Naive thymus-derived CD4-positive, alpha-beta T cell (primary cell): ENCODE results near the gene AQP1. TPM values are rescaled to one million over a fixed set of nuclear protein-coding genes. Genes with fewer than 3 reads are reported as not detected.

Experiments
- ATAC-seq: fragments of 150-1000 bp; cut with Tn5 transposase; 2 replicates; pipeline ENCODE4 v1.10.0; 2021; ENCODE audit warnings: mild to moderate bottlenecking, moderate library complexity
- CTCF ChIA-PET: fragments of 350-600 bp; sonication (Branson Sonifier 250); formaldehyde crosslinking; loops from one replicate; lab custom pipeline; 2021; ENCODE audit warnings: antibody characterized with exemption; lab: Charles Lee
- POLR2A ChIA-PET: fragments of 350-600 bp; sonication (Branson Sonifier 250); formaldehyde crosslinking; loops from one replicate; lab custom pipeline; 2021; ENCODE audit warnings: antibody characterized with exemption, inconsistent platforms; lab: Charles Lee
- DNase-seq, 9 donors: peaks; one replicate each; pipeline versions ENCODE4 v3.0.0 to v3.0.0-alpha.2; 2020 to 2022; ENCODE audit warnings: mixed read lengths in 1 of 9
- H3K27ac ChIP-seq: one replicate; pipeline ENCODE4 v1.7.0; 2013; ENCODE audit warnings: mild to moderate bottlenecking, low read depth, low read length, moderate library complexity
- H3K27me3 ChIP-seq, 2 donors: one replicate each; pipeline ENCODE4 v1.7.0; 2013; ENCODE audit warnings: low read length in 2 of 2, mild to moderate bottlenecking in 2 of 2, moderate library complexity in 2 of 2; ENCODE audit not compliant: control insufficient read depth in 2 of 2, insufficient read depth in 2 of 2
- H3K36me3 ChIP-seq, 3 experiments: 1 replicate in 2 of 3; 2 replicates in 1 of 3; pipeline ENCODE4 v1.7.0; 2013; ENCODE audit warnings: low read length in 3 of 3, mild to moderate bottlenecking in 3 of 3, moderate library complexity in 1 of 3; ENCODE audit not compliant: insufficient read depth in 3 of 3, control insufficient read depth in 2 of 3
- H3K4me1 ChIP-seq, 2 donors: one replicate each; pipeline ENCODE4 v1.7.0; 2013; ENCODE audit warnings: low read length in 2 of 2, mild to moderate bottlenecking in 2 of 2, moderate library complexity in 1 of 2; ENCODE audit not compliant: control insufficient read depth in 2 of 2, insufficient read depth in 2 of 2
- H3K4me3 ChIP-seq: 2 replicates; pipeline ENCODE4 v1.7.0; 2013; ENCODE audit warnings: mild to moderate bottlenecking, low read length
- H3K9me3 ChIP-seq, 3 experiments: 1 replicate in 2 of 3; 2 replicates in 1 of 3; pipeline ENCODE4 v1.7.0; 2013; ENCODE audit warnings: low read length in 3 of 3; ENCODE audit not compliant: control insufficient read depth in 2 of 3
- H3K27ac Mint-ChIP-seq, 9 donors: one replicate each; pipeline ENCODE4 v1.8.0; 2020 to 2022; ENCODE audit warnings: mixed read lengths in 9 of 9, mild to moderate bottlenecking in 8 of 9, moderate library complexity in 5 of 9, inconsistent platforms in 2 of 9
- H3K27me3 Mint-ChIP-seq, 5 donors: one replicate each; pipeline ENCODE4 v1.8.0; 2021 to 2022; ENCODE audit warnings: mixed read lengths in 5 of 5, mild to moderate bottlenecking in 1 of 5
- H3K36me3 Mint-ChIP-seq, 5 donors: one replicate each; pipeline ENCODE4 v1.8.0; 2020 to 2022; ENCODE audit warnings: mixed read lengths in 5 of 5, mild to moderate bottlenecking in 3 of 5, inconsistent platforms in 1 of 5
- H3K4me1 Mint-ChIP-seq, 7 donors: one replicate each; pipeline ENCODE4 v1.8.0; 2020 to 2022; ENCODE audit warnings: mixed read lengths in 7 of 7, mild to moderate bottlenecking in 3 of 7, inconsistent platforms in 1 of 7
- H3K4me3 Mint-ChIP-seq, 10 donors: one replicate each; pipeline ENCODE4 v1.8.0; 2020 to 2022; ENCODE audit warnings: mild to moderate bottlenecking in 10 of 10, mixed read lengths in 10 of 10, moderate library complexity in 6 of 10, inconsistent platforms in 2 of 10
- H3K9me3 Mint-ChIP-seq, 11 donors: one replicate each; pipeline ENCODE4 v1.8.0; 2020 to 2022; ENCODE audit warnings: mixed read lengths in 11 of 11, mild to moderate bottlenecking in 4 of 11, inconsistent platforms in 1 of 11, moderate library complexity in 1 of 11
- intact Hi-C, 2 donors: fragments of 100-400 bp; cut with micrococcal nuclease; formaldehyde crosslinking; loops; one replicate each; pipeline ENCODE4 v1.15.1; 2023
- polyA plus RNA-seq, 2 donors: library from polyadenylated mRNA; unstranded; fragments of 300-500 nt; fragmentation: Illumina TruSeq; gene quantifications; one replicate each; pipeline ENCODE4 v1.2.3, GENCODE V29; 2021
- total RNA-seq, 6 experiments: library from RNA in 5 of 6; stranded (reverse) in 5 of 6; gene quantifications; 1 replicate in 5 of 6; 2 replicates in 1 of 6; pipeline ENCODE4 v1.2.3 and lab custom pipeline; 2021 to 2026

AQP1 gene
- total and polyA plus RNA-seq, 7 experiments from 2014 or later, result 0.12 to 0.37 (median 0.16) TPM; not detected in 3

DNA sequence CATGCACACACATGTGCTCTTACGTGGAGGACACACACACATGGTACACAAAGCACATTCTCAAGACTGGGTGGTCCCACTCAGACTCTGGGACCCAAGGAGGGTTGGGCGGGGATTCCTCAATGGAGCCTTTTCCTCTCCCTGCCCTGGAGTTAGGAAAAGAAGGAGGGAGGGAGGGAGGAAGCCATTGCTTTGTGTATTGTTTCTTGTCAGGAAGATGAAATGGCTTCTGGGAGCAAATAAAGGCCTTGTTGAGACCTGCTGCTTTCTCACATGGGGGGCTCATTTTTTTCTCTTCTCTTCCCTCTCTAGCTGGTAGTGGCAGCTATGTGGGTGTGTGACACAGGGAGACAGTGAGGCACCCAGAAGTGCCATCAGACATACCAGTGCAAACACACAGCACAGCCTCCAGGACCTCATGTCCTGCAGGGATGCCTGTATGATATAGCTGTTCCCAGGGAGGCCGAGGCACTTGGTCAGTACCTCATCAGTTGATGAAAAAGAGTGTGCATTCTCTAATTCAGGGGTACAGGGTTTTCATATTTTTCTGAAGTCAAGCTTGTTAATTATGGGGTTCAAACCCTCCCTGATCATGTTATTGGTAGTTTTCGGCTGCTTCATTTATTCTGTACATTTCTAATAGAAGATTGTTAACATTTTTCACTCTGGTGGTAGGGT is 5.7 kb downstream of the AQP1 start:
- Mint-ChIP-seq H3K27me3 (peaks cover 0 to 3% (median 0%) of the 10 kb centered on the region in 5 donors), H3K36me3 (no peaks in the 10 kb centered on the region), H3K9me3 (peaks cover 0 to 1% (median 0%) of the 10 kb centered on the region in 11 donors), H3K4me1 (peaks cover 0 to 3% (median 0%) of the 10 kb centered on the region in 7 donors), H3K4me3 (no peak overlapping the region), H3K27ac (no peak overlapping the region)
- intact Hi-C loops, result no loop called here
- H3K36me3 ChIP-seq, result no peaks in the 10 kb centered on the region
- ChIA-PET POLR2A (no interaction called here), CTCF (no interaction called here)
- no peaks in the 10 kb centered on the region for H3K4me1 ChIP-seq
- H3K4me3 ChIP-seq, result no peak overlapping the region
- ATAC-seq (no peak), DNase-seq (no peak)
- no peaks in the 10 kb centered on the region for H3K27me3 ChIP-seq
- H3K9me3 ChIP-seq, result no peaks in the 10 kb centered on the region
- no peak overlapping the region for H3K27ac ChIP-seq

DNA sequence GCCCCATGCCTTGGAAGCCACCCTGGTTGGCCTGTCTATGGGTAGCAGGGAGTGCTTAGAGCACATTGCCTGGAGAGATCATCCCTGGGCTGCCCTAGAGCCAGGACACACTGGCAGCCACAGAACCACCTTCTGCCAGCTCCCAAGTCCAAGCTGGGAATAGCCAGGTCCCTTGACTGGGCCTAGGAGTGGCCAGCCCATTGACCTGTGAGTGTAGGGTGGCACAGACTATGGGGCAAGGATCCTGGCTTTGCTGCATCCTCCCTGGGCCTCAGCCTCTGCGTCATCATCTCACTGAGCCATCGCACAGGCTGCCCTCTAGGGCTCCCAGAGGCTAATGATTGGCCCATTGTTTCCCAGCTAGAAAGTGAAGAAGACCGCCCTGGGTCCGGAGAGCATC is 7.0 kb downstream of the AQP1 start:
- H3K27me3 ChIP-seq, result no peaks in the 10 kb centered on the region
- DNase-seq, result no peak
- H3K27ac ChIP-seq, result no peak overlapping the region
- POLR2A ChIA-PET, result no interaction called here
- no peaks in the 10 kb centered on the region for H3K36me3 ChIP-seq
- Mint-ChIP-seq H3K36me3 (no peaks in the 10 kb centered on the region), H3K4me3 (no peak overlapping the region), H3K27ac (no peak overlapping the region), H3K4me1 (peaks cover 0 to 2% (median 0%) of the 10 kb centered on the region in 7 donors), H3K27me3 (peaks cover 0 to 3% (median 0%) of the 10 kb centered on the region in 5 donors), H3K9me3 (no peaks in the 10 kb centered on the region)
- CTCF ChIA-PET, result no interaction called here
- no peak overlapping the region for H3K4me3 ChIP-seq
- no peaks in the 10 kb centered on the region for H3K4me1 ChIP-seq
- no peak for ATAC-seq
- H3K9me3 ChIP-seq, result no peaks in the 10 kb centered on the region
- intact Hi-C loops, result no loop called here

DNA sequence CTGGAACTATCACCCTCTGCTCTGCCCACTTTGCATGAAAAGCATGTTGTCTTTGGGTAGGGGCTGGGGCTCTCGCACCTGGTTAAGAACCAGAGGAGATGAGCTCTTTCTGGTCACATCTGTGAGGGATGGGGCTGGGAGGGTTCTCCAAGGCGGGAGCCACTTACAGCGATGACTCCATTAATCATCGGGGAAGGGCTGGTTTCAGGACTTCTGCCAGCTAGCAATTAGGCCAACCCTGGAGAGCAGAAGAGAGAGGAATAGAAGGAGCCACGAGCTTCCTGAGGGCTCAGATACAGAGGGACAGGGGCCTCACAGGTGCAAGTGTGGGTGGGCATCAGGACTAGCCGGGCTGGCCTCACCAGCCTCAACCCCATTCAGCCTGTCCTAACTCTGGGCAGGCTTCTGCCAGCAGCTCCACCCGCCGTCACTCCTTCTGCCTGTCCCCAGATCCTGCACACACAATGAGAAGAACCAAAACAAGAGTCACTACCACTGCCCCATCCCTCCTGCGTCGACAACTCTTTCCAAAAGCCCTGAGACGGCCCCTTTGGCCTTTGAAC is 8.4 kb downstream of the AQP1 start:
- Histone ChIP-seq H3K9me3 (no peaks in the 10 kb centered on the region), H3K27me3 (no peaks in the 10 kb centered on the region), H3K4me3 (no peak overlapping the region), H3K4me1 (no peaks in the 10 kb centered on the region), H3K36me3 (no peaks in the 10 kb centered on the region), H3K27ac (no peak overlapping the region)
- Mint-ChIP-seq H3K27me3 (peaks cover 0 to 3% (median 0%) of the 10 kb centered on the region in 5 donors), H3K4me1 (peaks cover 0 to 2% (median 0%) of the 10 kb centered on the region in 7 donors), H3K9me3 (no peaks in the 10 kb centered on the region), H3K36me3 (no peaks in the 10 kb centered on the region), H3K4me3 (no peak overlapping the region), H3K27ac (no peak overlapping the region)
- DNase-seq (no peak), ATAC-seq (no peak)
- CTCF ChIA-PET, result no interaction called here
- POLR2A ChIA-PET, result no interaction called here
- intact Hi-C loops, result no loop called here

DNA sequence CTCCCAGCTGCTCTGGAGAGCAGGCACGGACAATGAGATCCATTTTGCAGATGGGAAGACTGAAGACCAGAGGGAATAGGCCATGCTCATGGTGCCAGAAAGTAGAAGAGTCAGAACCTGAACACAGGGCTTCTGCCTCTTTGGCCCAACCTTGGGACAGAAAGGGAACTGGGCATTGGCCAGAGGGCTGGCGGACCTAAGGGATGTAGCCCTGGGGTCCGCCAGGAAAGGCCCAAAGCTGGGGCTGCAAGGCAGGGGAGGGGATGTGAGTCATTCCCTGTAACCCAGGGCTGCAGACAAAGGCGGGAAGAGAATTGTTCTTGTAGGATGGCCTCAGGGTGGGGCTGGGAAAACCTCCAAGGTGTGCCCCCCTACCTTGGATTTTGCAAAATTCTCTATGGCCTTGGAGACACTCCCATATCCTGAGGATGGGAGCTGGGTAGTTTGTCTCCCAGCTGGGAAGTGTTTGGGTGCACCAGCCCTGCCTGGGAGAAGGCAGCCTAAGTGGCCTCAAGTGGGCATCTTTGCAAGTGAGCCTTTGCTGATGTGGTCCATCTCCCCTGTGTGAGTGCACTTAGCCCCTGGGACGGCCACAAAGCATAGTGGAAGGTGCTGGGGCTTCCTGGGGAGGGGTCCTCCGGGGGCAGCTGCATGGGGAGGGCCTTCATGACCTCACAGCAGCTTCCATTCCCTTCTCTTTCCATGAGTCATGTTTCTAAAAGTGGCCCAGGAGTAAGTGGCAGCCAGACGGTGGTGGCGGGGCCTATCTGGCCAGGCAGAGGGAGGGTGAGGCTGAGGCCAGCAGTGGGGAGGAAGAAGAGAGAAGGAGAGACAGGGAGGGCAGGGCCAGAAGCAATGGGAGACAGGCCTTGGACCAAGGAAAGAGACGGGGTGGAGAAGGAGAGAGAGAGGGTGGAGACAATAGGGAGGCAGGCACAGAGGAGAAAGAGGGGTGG is 9.2 kb downstream of the AQP1 start:
- intact Hi-C loops, result no loop called here
- Histone ChIP-seq H3K4me3 (no peak overlapping the region), H3K4me1 (no peaks in the 10 kb centered on the region), H3K27ac (no peak overlapping the region), H3K27me3 (no peaks in the 10 kb centered on the region), H3K36me3 (no peaks in the 10 kb centered on the region), H3K9me3 (no peaks in the 10 kb centered on the region)
- no peaks in the 10 kb centered on the region for H3K27me3 Mint-ChIP-seq
- H3K27ac Mint-ChIP-seq, result no peak overlapping the region
- H3K9me3 Mint-ChIP-seq, result no peaks in the 10 kb centered on the region
- no peak for DNase-seq
- no peak overlapping the region for H3K4me3 Mint-ChIP-seq
- ATAC-seq, result no peak
- POLR2A ChIA-PET, result no interaction called here
- H3K36me3 Mint-ChIP-seq, result no peaks in the 10 kb centered on the region
- CTCF ChIA-PET, result no interaction called here
- H3K4me1 Mint-ChIP-seq, result peaks cover 0 to 2% (median 0%) of the 10 kb centered on the region in 7 donors

DNA sequence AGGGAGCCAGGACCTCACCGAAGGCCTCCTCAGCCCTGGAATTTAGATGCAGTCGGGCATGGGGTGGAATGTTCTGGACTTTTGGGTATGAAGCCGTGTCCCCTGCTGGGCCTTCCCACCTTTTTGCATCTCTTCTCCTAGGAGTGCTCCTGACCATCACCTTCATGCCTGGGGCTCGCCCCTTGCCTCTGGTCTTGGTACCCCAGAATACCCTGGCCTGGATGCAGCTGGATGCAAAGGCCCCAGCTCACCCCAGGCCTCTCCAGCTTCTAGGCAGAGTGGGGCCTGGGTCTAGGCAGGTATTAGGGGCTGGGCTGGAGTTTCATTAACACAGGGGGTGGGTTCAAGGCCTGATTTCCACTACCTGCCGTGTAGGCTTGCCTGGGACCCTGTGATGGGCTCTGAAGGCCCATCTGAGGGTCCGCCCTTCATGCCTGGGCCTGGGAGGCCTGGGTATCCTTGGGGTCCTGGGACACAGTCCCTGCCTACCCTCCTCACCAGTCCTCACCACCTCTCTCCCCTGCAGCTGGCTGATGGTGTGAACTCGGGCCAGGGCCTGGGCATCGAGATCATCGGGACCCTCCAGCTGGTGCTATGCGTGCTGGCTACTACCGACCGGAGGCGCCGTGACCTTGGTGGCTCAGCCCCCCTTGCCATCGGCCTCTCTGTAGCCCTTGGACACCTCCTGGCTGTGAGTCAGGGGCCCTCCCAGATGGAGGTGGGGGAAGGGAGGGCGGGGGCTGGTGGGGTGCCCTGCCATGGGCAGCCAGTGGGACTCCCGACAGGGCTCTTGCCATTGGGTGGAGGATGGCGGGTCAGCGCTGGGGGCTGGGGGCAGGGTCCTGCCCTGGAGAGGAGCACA is 10.1 kb downstream of the AQP1 start:
- Histone ChIP-seq H3K9me3 (no peaks in the 10 kb centered on the region), H3K4me1 (no peaks in the 10 kb centered on the region), H3K4me3 (no peak overlapping the region), H3K36me3 (no peaks in the 10 kb centered on the region), H3K27me3 (no peaks in the 10 kb centered on the region), H3K27ac (no peak overlapping the region)
- Mint-ChIP-seq H3K36me3 (no peaks in the 10 kb centered on the region), H3K27me3 (no peaks in the 10 kb centered on the region), H3K9me3 (peaks cover 0 to 3% (median 0%) of the 10 kb centered on the region in 11 donors), H3K4me1 (peaks cover 0 to 2% (median 0%) of the 10 kb centered on the region in 7 donors), H3K27ac (no peak overlapping the region), H3K4me3 (no peak overlapping the region)
- DNase-seq (no peak), ATAC-seq (no peak)
- intact Hi-C loops, result no loop called here
- ChIA-PET CTCF (no interaction called here), POLR2A (no interaction called here)

DNA sequence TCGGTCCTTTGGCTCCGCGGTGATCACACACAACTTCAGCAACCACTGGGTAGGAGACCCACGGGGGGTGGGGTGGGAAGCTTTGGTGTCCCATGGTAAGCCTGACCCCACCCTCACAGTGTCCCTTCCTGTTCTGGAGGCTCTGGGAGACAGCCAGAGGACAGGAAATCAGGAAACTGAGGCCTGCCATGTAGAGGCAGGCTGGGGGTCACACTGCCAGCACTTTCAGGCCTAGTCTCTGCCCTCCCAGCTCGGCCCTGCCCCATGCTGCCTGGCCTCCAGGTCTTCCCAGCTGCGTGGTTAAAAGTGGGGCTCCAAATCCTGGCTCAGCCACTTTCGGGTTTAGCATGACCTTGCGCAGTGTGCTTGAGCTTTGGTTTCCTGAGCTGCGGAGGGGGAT is 10.9 kb downstream of the AQP1 start:
- H3K4me3 Mint-ChIP-seq, result no peak overlapping the region
- H3K4me3 ChIP-seq, result no peak overlapping the region
- H3K9me3 ChIP-seq, result no peaks in the 10 kb centered on the region
- no peaks in the 10 kb centered on the region for H3K27me3 Mint-ChIP-seq
- no peaks in the 10 kb centered on the region for H3K36me3 Mint-ChIP-seq
- POLR2A ChIA-PET, result no interaction called here
- H3K4me1 Mint-ChIP-seq, result peaks cover 0 to 2% (median 0%) of the 10 kb centered on the region in 7 donors
- CTCF ChIA-PET, result no interaction called here
- H3K4me1 ChIP-seq, result no peaks in the 10 kb centered on the region
- DNase-seq (no peak), ATAC-seq (no peak)
- no peaks in the 10 kb centered on the region for H3K36me3 ChIP-seq
- no peaks in the 10 kb centered on the region for H3K27me3 ChIP-seq
- intact Hi-C loops, result no loop called here
- H3K27ac Mint-ChIP-seq, result no peak overlapping the region
- H3K27ac ChIP-seq, result no peak overlapping the region
- peaks cover 0 to 6% (median 2%) of the 10 kb centered on the region in 11 donors for H3K9me3 Mint-ChIP-seq
